PC-9 (cell line): ENCODE data around the gene SYNM. TPM values are rescaled to one million over a fixed set of nuclear protein-coding genes. Genes with fewer than 3 reads are reported as not detected.

Source experiments
- BruUV-seq: library from RNA; stranded (reverse); fragments of 400-500 nt; replicated peaks from 2 replicates; lab custom pipeline; 2021; lab: Mats Ljungman, UMichigan
- CTCF ChIA-PET: fragments of 300-600 bp; sonication (Branson Sonifier 250); formaldehyde crosslinking; loops from one replicate; lab custom pipeline; 2022; ENCODE audit warnings: antibody characterized with exemption; lab: Charles Lee
- POLR2A ChIA-PET: fragments of 300-600 bp; sonication (Branson Sonifier 250); formaldehyde crosslinking; loops from one replicate; lab custom pipeline; 2022; ENCODE audit warnings: antibody characterized with exemption; ENCODE audit not compliant: unreplicated experiment; lab: Charles Lee
- DNase-seq, 2 experiments: peaks; one replicate each; pipeline versions ENCODE4 v3.0.0 to v3.0.0-alpha.2; 2015 to 2022; ENCODE audit warnings: mixed read lengths in 1 of 2
- H2AFZ ChIP-seq: fragments of 200-600 bp; sonication (generic); 2 replicates; pipeline ENCODE4 v1.8.1; 2017; ENCODE audit warnings: antibody characterized with exemption
- H3F3A ChIP-seq: fragments of 200-600 bp; sonication (generic); 2 replicates; pipeline ENCODE4 v1.8.1; 2017; ENCODE audit warnings: antibody characterized with exemption, mild to moderate bottlenecking, low read depth; ENCODE audit not compliant: insufficient read depth
- H3K27ac ChIP-seq: fragments of 200-600 bp; sonication (generic); 2 replicates; pipeline ENCODE4 v1.6.1; 2016; ENCODE audit warnings: mixed run types
- H3K27me3 ChIP-seq: fragments of 200-600 bp; sonication (generic); 2 replicates; pipeline ENCODE4 v1.6.1; 2016; ENCODE audit warnings: low read depth, mixed run types; ENCODE audit not compliant: insufficient read depth
- H3K36me3 ChIP-seq: fragments of 200-600 bp; sonication (generic); 2 replicates; pipeline ENCODE4 v1.6.1; 2016; ENCODE audit warnings: low read depth, mixed run types
- H3K4me1 ChIP-seq: fragments of 200-600 bp; sonication (generic); replicated peaks from 2 replicates; pipeline ENCODE4 v1.6.1; 2016; ENCODE audit warnings: mixed run types; ENCODE audit not compliant: insufficient read depth
- H3K4me2 ChIP-seq: fragments of 200-600 bp; sonication (generic); 2 replicates; pipeline ENCODE4 v1.6.1; 2017; ENCODE audit warnings: mixed run types
- H3K4me3 ChIP-seq: fragments of 200-600 bp; sonication (generic); 2 replicates; pipeline ENCODE4 v1.6.1; 2016; ENCODE audit warnings: mixed run types
- H3K79me2 ChIP-seq: fragments of 200-600 bp; sonication (generic); 2 replicates; pipeline ENCODE4 v1.6.1; 2017; ENCODE audit warnings: low read depth, mixed run types
- H3K9me2 ChIP-seq: fragments of 200-600 bp; sonication (generic); 2 replicates; pipeline ENCODE4 v1.8.1; 2017; ENCODE audit warnings: mild to moderate bottlenecking; ENCODE audit not compliant: insufficient read depth
- H3K9me3 ChIP-seq: fragments of 200-600 bp; sonication (generic); 2 replicates; pipeline ENCODE4 v1.8.1; 2016; ENCODE audit warnings: low read depth; ENCODE audit not compliant: insufficient read depth
- H4K20me1 ChIP-seq: fragments of 200-600 bp; sonication (generic); 2 replicates; pipeline ENCODE4 v1.8.1; 2017; ENCODE audit not compliant: insufficient read depth
- EZH2 ChIP-seq: fragments of 200-600 bp; sonication (generic); IDR thresholded peaks from 2 replicates; pipeline ENCODE4 v1.8.0; 2017; ENCODE audit warnings: antibody characterized with exemption, low read depth
- intact Hi-C: fragments of 100-400 bp; cut with micrococcal nuclease; formaldehyde crosslinking; loops from one replicate; pipeline ENCODE4 v1.10.0; 2022; ENCODE audit not compliant: unreplicated experiment
- total RNA-seq: library from RNA; stranded (reverse); gene quantifications from 2 replicates; pipeline ENCODE4 v1.2.3, GENCODE V29; 2021
- TF ChIP-seq, protein P1 (sequence below): fragments of 200-600 bp; sonication (generic); conservative IDR thresholded peaks from 2 replicates; pipeline ENCODE4 v1.6.1; 2017; ENCODE audit warnings: mixed run types, antibody characterized with exemption, mild to moderate bottlenecking, moderate library complexity

SYNM gene
- total RNA-seq, 1 experiment from 2014 or later, result 2.4 TPM

DNA sequence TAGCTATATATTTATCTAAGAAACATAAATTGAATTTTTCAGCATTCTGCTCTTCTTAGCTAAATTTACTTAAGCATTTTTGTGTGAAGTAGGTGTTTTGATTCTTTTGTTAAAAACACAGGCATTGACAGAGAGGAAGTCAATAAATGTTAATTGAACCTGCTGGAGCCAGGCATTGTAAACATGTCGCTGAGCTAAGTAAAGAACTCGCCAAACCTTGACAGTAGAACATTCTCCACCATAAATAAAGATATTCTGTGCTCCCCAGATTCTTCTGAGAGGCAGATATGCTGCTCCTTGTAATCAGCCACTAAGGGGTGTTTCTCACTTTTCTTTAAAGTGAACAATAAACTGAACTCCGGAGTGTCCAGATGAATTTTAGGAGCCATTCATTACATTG, 38.4 kb downstream of the SYNM start:
- H3K27me3 ChIP-seq, result no peaks in the 10 kb centered on the region
- no peaks in the 10 kb centered on the region for H4K20me1 ChIP-seq
- no peaks in the 10 kb centered on the region for H3K9me2 ChIP-seq
- no peaks in the 10 kb centered on the region for H3K9me3 ChIP-seq
- CTCF ChIA-PET, result interaction anchor here (0.6 kb wide), 1 partner anchor 80 kb away, joined by 3 read pairs; no protein-coding TSS in a partner anchor
- H3K4me3 ChIP-seq, result no peak overlapping the region
- no peak overlapping the region for H3K27ac ChIP-seq
- H3F3A ChIP-seq, result no peaks in the 10 kb centered on the region
- H2AFZ ChIP-seq, result no peak overlapping the region
- no peak for DNase-seq
- no peaks in the 10 kb centered on the region for H3K79me2 ChIP-seq
- TF ChIP-seq, protein P1, sequence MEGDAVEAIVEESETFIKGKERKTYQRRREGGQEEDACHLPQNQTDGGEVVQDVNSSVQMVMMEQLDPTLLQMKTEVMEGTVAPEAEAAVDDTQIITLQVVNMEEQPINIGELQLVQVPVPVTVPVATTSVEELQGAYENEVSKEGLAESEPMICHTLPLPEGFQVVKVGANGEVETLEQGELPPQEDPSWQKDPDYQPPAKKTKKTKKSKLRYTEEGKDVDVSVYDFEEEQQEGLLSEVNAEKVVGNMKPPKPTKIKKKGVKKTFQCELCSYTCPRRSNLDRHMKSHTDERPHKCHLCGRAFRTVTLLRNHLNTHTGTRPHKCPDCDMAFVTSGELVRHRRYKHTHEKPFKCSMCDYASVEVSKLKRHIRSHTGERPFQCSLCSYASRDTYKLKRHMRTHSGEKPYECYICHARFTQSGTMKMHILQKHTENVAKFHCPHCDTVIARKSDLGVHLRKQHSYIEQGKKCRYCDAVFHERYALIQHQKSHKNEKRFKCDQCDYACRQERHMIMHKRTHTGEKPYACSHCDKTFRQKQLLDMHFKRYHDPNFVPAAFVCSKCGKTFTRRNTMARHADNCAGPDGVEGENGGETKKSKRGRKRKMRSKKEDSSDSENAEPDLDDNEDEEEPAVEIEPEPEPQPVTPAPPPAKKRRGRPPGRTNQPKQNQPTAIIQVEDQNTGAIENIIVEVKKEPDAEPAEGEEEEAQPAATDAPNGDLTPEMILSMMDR, result no peak
- TF ChIP-seq EZH2, result no peak
- no peaks in the 10 kb centered on the region for H3K36me3 ChIP-seq
- H3K4me1 ChIP-seq, result no peaks in the 10 kb centered on the region
- H3K4me2 ChIP-seq, result no peak overlapping the region
- POLR2A ChIA-PET, result no interaction called here
- BruUV-seq, result no TSS peak
- intact Hi-C loops, result no loop called here

DNA sequence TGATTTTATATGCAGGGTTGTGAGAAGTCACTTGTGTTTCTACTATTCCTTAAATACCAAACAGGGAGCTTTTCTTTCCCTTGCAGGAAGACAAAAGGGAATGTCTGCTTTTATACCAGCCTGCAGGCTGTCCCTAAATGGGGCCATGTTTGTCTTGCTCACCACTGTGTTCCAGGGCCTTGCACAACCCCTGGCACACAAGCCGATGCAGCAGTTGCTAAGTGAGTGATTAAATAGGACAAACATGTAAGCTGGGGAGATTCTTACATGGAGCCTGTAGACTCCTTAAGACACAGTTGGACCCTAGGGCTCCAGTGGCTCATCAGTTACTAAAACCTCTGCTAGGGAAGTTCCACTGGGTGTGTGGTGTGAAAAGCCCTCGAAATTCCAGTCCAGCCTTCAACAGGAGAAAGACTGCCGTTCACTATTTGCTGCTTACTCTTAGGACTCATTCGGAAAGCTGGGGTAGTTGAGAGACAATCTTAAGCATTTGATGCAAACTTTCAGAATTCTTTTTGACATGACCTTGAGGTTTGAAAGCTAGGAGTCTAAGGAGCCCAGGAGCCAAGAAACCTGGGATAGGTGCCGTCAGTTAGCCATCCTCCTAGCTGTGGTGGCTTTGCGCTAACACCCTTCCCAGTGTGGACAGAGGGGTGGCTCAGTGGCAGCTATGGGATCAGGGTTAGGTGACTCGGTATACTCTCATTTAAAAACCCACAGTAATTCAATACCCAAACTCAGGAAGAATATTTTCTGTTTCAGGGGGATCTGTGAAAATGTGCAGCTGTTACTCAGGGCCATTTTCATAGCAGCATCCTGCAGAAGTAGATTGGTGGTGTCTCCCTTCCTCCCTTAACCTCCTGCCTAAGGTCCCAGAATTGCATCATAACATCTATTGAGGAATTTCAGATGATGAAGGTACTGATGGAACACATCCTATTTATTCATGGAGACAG, 39.1 kb downstream of the SYNM start:
- intact Hi-C loops, result no loop called here
- no peaks in the 10 kb centered on the region for H3K4me1 ChIP-seq
- no peaks in the 10 kb centered on the region for H3K9me3 ChIP-seq
- DNase-seq, result no peak
- no peak overlapping the region for H3K4me2 ChIP-seq
- CTCF ChIA-PET, result interaction anchor here (0.5 kb wide), 1 partner anchor 56 kb away, joined by 4 read pairs; no protein-coding TSS in a partner anchor
- H2AFZ ChIP-seq, result no peak overlapping the region
- no peaks in the 10 kb centered on the region for H3F3A ChIP-seq
- H3K27me3 ChIP-seq, result no peaks in the 10 kb centered on the region
- no TSS peak for BruUV-seq
- H3K27ac ChIP-seq, result no peak overlapping the region
- POLR2A ChIA-PET, result no interaction called here
- H3K36me3 ChIP-seq, result no peaks in the 10 kb centered on the region
- H3K9me2 ChIP-seq, result no peaks in the 10 kb centered on the region
- TF ChIP-seq, protein P1, result no peak
- no peak for TF ChIP-seq EZH2
- no peak overlapping the region for H3K4me3 ChIP-seq
- H3K79me2 ChIP-seq, result no peaks in the 10 kb centered on the region
- no peaks in the 10 kb centered on the region for H4K20me1 ChIP-seq

DNA sequence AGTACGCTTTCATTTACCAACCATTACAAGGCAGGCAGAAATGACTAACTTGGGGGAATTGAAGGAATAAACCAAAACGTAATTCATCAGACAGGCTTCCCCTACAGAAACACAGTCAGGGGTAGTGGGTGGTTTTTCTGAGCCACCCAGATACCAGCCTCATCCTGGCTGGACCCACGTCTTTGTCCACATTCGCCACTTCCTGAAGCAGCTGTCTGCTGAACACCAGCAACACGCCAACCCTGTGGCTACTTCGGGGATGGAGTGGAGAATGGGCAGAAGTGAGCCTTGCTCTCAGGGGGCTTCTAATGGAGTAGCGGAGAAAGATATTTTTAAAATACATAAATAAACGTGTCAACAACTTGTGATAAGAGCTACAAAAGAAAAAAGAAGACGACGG, 40.1 kb downstream of the SYNM start:
- no peaks in the 10 kb centered on the region for H4K20me1 ChIP-seq
- H3K27ac ChIP-seq, result no peak overlapping the region
- H3K4me3 ChIP-seq, result no peak overlapping the region
- no peak overlapping the region for H2AFZ ChIP-seq
- no peak overlapping the region for H3K4me2 ChIP-seq
- BruUV-seq, result no TSS peak
- TF ChIP-seq, protein P1, result no peak
- no peak for TF ChIP-seq EZH2
- DNase-seq, result no peak
- POLR2A ChIA-PET, result interaction anchor here (0.6 kb wide), 1 partner anchor 136 kb away, joined by 3 read pairs; no protein-coding TSS in a partner anchor
- H3K9me2 ChIP-seq, result no peaks in the 10 kb centered on the region
- H3K27me3 ChIP-seq, result no peaks in the 10 kb centered on the region
- H3F3A ChIP-seq, result no peaks in the 10 kb centered on the region
- intact Hi-C loops, result no loop called here
- no peaks in the 10 kb centered on the region for H3K4me1 ChIP-seq
- H3K79me2 ChIP-seq, result no peaks in the 10 kb centered on the region
- CTCF ChIA-PET, result interaction anchor here (0.6 kb wide), 1 partner anchor 612 kb away, joined by 3 read pairs; no protein-coding TSS in a partner anchor
- no peaks in the 10 kb centered on the region for H3K9me3 ChIP-seq
- no peaks in the 10 kb centered on the region for H3K36me3 ChIP-seq
